ENCODE measurements around the gene CTBP1.

GRCh38 chr4:1253831-1254230, 4.9 kb upstream of the CTBP1 start:
- TF ChIP-seq POLR2AphosphoS5 (IDR thresholded peaks at IDR 0.05; ENCODE audit: low read depth, low read length) (no peak), POLR2A (IDR thresholded peaks at IDR 0.05; ENCODE audit: low read depth, low read length) (no peak)

All from GM12892 (cell line).